GM23248 (cell line): Measurements from ENCODE around the gene RASGRP2. TPM values are rescaled to one million over a fixed set of nuclear protein-coding genes. Genes with fewer than 3 reads are reported as not detected.

Experiments
- DNase-seq: peaks from one replicate; pipeline ENCODE4 v3.0.0-alpha.2; 2015
- H2AFZ ChIP-seq: fragments of 200-600 bp; sonication (generic); 2 replicates; pipeline ENCODE4 v1.6.1; 2016; ENCODE audit warnings: antibody characterized with exemption
- H3F3A ChIP-seq: fragments of 200-600 bp; sonication (generic); 2 replicates; pipeline ENCODE4 v1.6.1; 2016; ENCODE audit warnings: mild to moderate bottlenecking, antibody characterized with exemption, mixed run types; ENCODE audit not compliant: insufficient read depth
- H3K27ac ChIP-seq: fragments of 200-600 bp; sonication (generic); 2 replicates; pipeline ENCODE4 v1.5.1; 2016; ENCODE audit warnings: mild to moderate bottlenecking
- H3K27me3 ChIP-seq: fragments of 200-600 bp; sonication (generic); replicated peaks from 2 replicates; pipeline ENCODE4 v1.6.1; 2016; ENCODE audit warnings: mild to moderate bottlenecking; ENCODE audit not compliant: insufficient read depth
- H3K36me3 ChIP-seq: fragments of 200-600 bp; sonication (generic); 2 replicates; pipeline ENCODE4 v1.6.1; 2016; ENCODE audit warnings: low read depth, mild to moderate bottlenecking
- H3K4me1 ChIP-seq: fragments of 200-600 bp; sonication (generic); 2 replicates; pipeline ENCODE4 v1.6.1; 2016; ENCODE audit warnings: mild to moderate bottlenecking; ENCODE audit not compliant: insufficient read depth
- H3K4me2 ChIP-seq: fragments of 200-600 bp; sonication (generic); one replicate; pipeline ENCODE4 v1.6.1; 2016; ENCODE audit warnings: mild to moderate bottlenecking; ENCODE audit not compliant: unreplicated experiment
- H3K4me3 ChIP-seq: fragments of 200-600 bp; sonication (generic); 2 replicates; pipeline ENCODE4 v1.5.1; 2016; ENCODE audit warnings: mild to moderate bottlenecking
- H3K79me2 ChIP-seq: fragments of 200-600 bp; sonication (generic); 2 replicates; pipeline ENCODE4 v1.6.1; 2016; ENCODE audit warnings: mild to moderate bottlenecking; ENCODE audit not compliant: insufficient read depth
- H3K9ac ChIP-seq: fragments of 200-600 bp; sonication (generic); 2 replicates; pipeline ENCODE4 v1.6.1; 2016; ENCODE audit warnings: mild to moderate bottlenecking
- H3K9me2 ChIP-seq: fragments of 200-600 bp; sonication (generic); 2 replicates; pipeline ENCODE4 v1.6.1; 2016; ENCODE audit warnings: mixed run types, mild to moderate bottlenecking, moderate library complexity; ENCODE audit not compliant: insufficient read depth
- H3K9me3 ChIP-seq: fragments of 200-600 bp; sonication (generic); one replicate; pipeline ENCODE4 v1.6.1; 2017; ENCODE audit warnings: low read depth
- H4K20me1 ChIP-seq: fragments of 200-600 bp; sonication (generic); 2 replicates; pipeline ENCODE4 v1.6.0; 2016; ENCODE audit not compliant: insufficient read depth
- EZH2 ChIP-seq: fragments of 200-600 bp; sonication (generic); IDR thresholded peaks from 2 replicates; pipeline ENCODE4 v1.6.1; 2018; ENCODE audit warnings: antibody characterized with exemption, mild to moderate bottlenecking; ENCODE audit not compliant: insufficient read depth, poor library complexity, severe bottlenecking
- EZH2phosphoT487 ChIP-seq: fragments of 200-600 bp; sonication (generic); IDR thresholded peaks from 2 replicates; pipeline ENCODE4 v1.6.1; 2018; ENCODE audit warnings: antibody characterized with exemption, moderate library complexity, mild to moderate bottlenecking, low read depth; ENCODE audit not compliant: insufficient read depth
- WGBS, 2 experiments: methylation state at CpG; one replicate each; pipeline ENCODE4 v1.1.6; 2015 to 2017; ENCODE audit warnings: low lambda C conversion rate in 2 of 2, low coverage in 1 of 2; ENCODE audit errors: missing lambda C conversion rate in 2 of 2; 5-methylcytosine and 5-hydroxymethylcytosine counted together
- in situ Hi-C: fragments of 300-500 bp; cut with MboI; formaldehyde crosslinking; loops from 2 replicates; pipeline ENCODE4 v1.15.0; 2020
- polyA plus RNA-seq: library from polyadenylated mRNA; unstranded; fragments of >200 nt; fragmentation: Nextera tagmentation; extraction: Ambion mirVana; gene quantifications from 2 replicates; pipeline ENCODE4 v1.2.1, GENCODE V29; 2016
- total RNA-seq: library from RNA; depleted of rRNA; stranded (reverse); fragments of >200 nt; shearing (Covaris generic); gene quantifications from 2 replicates; pipeline ENCODE4 v1.2.3, GENCODE V29; 2014

The RASGRP2 gene
- total and polyA plus RNA-seq, 2 experiments from 2014 or later = 0.68 TPM; not detected in 1

- WGBS, 2 experiments = 79 to 81% methylated on average over 15 of the region's 15 CpGs
- Histone ChIP-seq H3K79me2 (no peaks in the 10 kb centered on the region), H4K20me1 (no peaks in the 10 kb centered on the region), H3F3A (peaks cover 30% of the 10 kb centered on the region), H3K9me2 (no peaks in the 10 kb centered on the region), H3K27me3 (no peaks in the 10 kb centered on the region), H3K36me3 (peaks cover 9% of the 10 kb centered on the region; the same call in 1 of the 2 replicates), H3K27ac (no peak overlapping the region), H3K4me3 (no peak overlapping the region), H3K9ac (no peak overlapping the region), H2AFZ (no peak overlapping the region), H3K4me2 (no peak overlapping the region), H3K4me1 (peaks cover 7% of the 10 kb centered on the region; the same call in 1 of the 2 replicates), H3K9me3 (no peaks in the 10 kb centered on the region)
- no peak for TF ChIP-seq EZH2phosphoT487
- TF ChIP-seq EZH2 = no peak
- in situ Hi-C loops = no loop called here
- no peak for DNase-seq
Measured at GRCh38 chr11:64758330-64759079, 14.6 kb upstream of the RASGRP2 start.

DNA sequence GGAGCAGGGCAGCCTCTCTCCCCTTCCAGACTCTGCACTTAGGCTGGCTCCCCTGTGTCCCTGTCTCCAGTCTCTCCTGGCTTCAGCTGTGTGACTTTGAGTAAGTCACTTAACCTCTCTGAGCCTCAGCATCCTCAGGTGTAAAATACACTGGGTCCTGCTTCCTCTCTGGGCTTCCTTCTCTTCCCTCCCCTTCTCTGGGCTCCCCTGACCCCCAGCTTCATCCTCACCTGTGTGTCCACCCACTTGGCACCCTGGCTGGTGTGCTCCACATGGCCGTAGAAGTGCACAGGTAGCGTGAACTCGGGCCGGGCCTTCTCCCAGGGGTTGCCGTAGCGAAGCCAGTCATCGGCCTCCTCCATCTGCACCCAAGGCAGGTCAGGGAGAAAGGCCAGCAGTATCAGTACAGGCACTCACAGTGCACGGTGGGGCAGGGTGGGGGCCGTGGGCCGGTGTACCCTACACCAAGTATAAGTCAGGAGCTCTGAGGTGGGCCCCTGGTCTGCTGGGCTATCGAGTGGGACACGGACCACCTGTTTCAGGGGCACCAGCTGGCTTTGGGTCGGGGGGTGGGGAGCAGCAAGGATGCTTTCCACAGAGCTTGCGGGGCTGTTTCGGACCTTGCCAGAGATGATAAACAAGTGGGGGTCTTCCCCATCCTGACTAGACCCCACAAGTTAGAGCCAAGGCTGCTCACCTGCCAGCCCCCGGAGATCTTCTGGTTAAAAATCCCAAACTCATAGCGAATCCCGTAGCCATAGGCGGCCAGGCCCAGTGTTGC is 13.8 kb upstream of the RASGRP2 start:
- H3K9ac ChIP-seq = no peak overlapping the region
- no peak overlapping the region for H2AFZ ChIP-seq
- no peaks in the 10 kb centered on the region for H3K9me3 ChIP-seq
- H3K27me3 ChIP-seq = no peaks in the 10 kb centered on the region
- H3K27ac ChIP-seq = no peak overlapping the region
- no peaks in the 10 kb centered on the region for H3K4me1 ChIP-seq
- H4K20me1 ChIP-seq = no peaks in the 10 kb centered on the region
- H3K79me2 ChIP-seq = no peaks in the 10 kb centered on the region
- H3K4me2 ChIP-seq = no peak overlapping the region
- H3K4me3 ChIP-seq = no peak overlapping the region
- DNase-seq = no peak
- in situ Hi-C loops = no loop called here
- H3F3A ChIP-seq = peaks cover 23% of the 10 kb centered on the region
- no peaks in the 10 kb centered on the region for H3K9me2 ChIP-seq
- H3K36me3 ChIP-seq = peaks cover 6% of the 10 kb centered on the region; the same call in 1 of the 2 replicates
- TF ChIP-seq EZH2phosphoT487 (no peak), EZH2 (no peak)
- 75 to 79% methylated on average over 19 of the region's 19 CpGs for WGBS, 2 experiments

- no peak overlapping the region for H3K9ac ChIP-seq
- H3K27ac ChIP-seq = no peak overlapping the region
- no peaks in the 10 kb centered on the region for H3K4me1 ChIP-seq
- H3K9me2 ChIP-seq = no peaks in the 10 kb centered on the region
- peaks cover 2% of the 10 kb centered on the region; the same call in 1 of the 2 replicates for H3K36me3 ChIP-seq
- whole genome bisulfite sequencing, 2 experiments = 78 to 80% methylated on average over 11 to 13 of the region's 13 CpGs
- no peaks in the 10 kb centered on the region for H3K9me3 ChIP-seq
- H3K27me3 ChIP-seq = no peaks in the 10 kb centered on the region
- H3K79me2 ChIP-seq = no peaks in the 10 kb centered on the region
- H3K4me3 ChIP-seq = no peak overlapping the region
- no peaks in the 10 kb centered on the region for H4K20me1 ChIP-seq
- TF ChIP-seq EZH2phosphoT487 = no peak
- TF ChIP-seq EZH2 = no peak
- no peak for DNase-seq
- no peak overlapping the region for H2AFZ ChIP-seq
- in situ Hi-C loops = no loop called here
- no peak overlapping the region for H3K4me2 ChIP-seq
- peaks cover 6% of the 10 kb centered on the region for H3F3A ChIP-seq
Measured at GRCh38 chr11:64755681-64756361, 11.9 kb upstream of the RASGRP2 start.

DNA sequence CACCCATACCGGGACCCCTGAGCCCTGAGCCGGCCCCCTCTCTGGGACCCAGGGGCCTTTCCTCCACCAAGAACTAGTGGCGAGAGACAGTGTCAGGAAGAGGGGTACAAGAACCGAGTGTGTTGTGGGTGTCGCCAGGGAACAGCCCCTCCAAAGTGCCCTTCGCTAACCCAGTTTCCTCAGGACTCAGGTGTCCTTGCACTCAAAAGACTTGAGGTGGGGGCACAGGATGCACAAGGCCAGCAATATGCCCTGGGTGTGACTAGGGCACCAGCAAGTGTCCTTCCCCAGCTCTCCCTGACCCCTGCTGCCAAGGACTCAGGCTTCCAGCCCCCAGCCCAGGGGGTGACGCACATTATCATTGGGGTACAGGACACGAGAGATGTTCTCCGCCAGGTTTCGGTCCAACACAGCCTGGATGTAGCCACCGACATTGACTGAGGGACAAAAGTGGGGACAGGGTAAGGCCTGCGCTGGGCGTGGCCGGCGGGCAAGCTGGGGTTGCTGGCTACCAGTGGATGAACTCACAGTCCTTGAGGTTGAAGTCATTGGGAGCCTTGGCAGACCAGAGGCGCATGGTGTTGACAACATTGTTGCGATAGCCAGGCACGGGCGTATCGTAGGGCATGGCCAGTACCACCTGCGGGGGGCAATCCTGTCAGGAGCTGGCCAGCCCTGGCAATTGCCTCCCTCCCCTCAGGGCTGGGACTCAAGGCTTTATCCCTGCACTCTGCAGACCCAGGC is 11.1 kb upstream of the RASGRP2 start:
- H3K9me2 ChIP-seq = no peaks in the 10 kb centered on the region
- in situ Hi-C loops = no loop called here

More for the DNA sequence above, 11.1 kb upstream of the RASGRP2 start:
- H3K4me3 ChIP-seq = no peak overlapping the region
- TF ChIP-seq EZH2 (no peak), EZH2phosphoT487 (no peak)
- DNase-seq = no peak
- no peak overlapping the region for H3K4me2 ChIP-seq
- no peaks in the 10 kb centered on the region for H3K27me3 ChIP-seq
- no peak overlapping the region for H2AFZ ChIP-seq
- H4K20me1 ChIP-seq = no peaks in the 10 kb centered on the region
- H3K9ac ChIP-seq = no peak overlapping the region
- H3K36me3 ChIP-seq = no peaks in the 10 kb centered on the region
- H3K79me2 ChIP-seq = no peaks in the 10 kb centered on the region
- 89 to 90% methylated on average over 21 of the region's 21 CpGs for WGBS, 2 experiments
- no peak overlapping the region for H3K27ac ChIP-seq
- no peaks in the 10 kb centered on the region for H3K9me3 ChIP-seq
- H3K4me1 ChIP-seq = no peaks in the 10 kb centered on the region
- no peaks in the 10 kb centered on the region for H3F3A ChIP-seq
